Smooth muscle cell (in vitro differentiated cells): ENCODE measurements around the gene UBE2E2. TPM values are rescaled to one million over a fixed set of nuclear protein-coding genes. Genes with fewer than 3 reads are reported as not detected.

Experiments
- DNase-seq: peaks from one replicate; lab custom pipeline; 2025; ENCODE audit not compliant: unreplicated experiment; lab: John Stamatoyannopoulos, UW
- H2AFZ ChIP-seq: fragments of 200-600 bp; sonication (generic); 2 replicates; pipeline ENCODE4 v1.6.0; 2016; ENCODE audit warnings: antibody characterized with exemption, low read depth, mild to moderate bottlenecking
- H3F3A ChIP-seq: fragments of 200-600 bp; sonication (generic); 2 replicates; pipeline ENCODE4 v1.6.0; 2017; ENCODE audit warnings: antibody characterized with exemption, low read depth
- H3K27ac ChIP-seq: fragments of 200-600 bp; sonication (generic); 2 replicates; pipeline ENCODE4 v1.5.1; 2016; ENCODE audit warnings: low read depth, mild to moderate bottlenecking
- H3K27me3 ChIP-seq: fragments of 200-600 bp; sonication (generic); 2 replicates; pipeline ENCODE4 v1.6.1; 2016; ENCODE audit warnings: low read depth, mild to moderate bottlenecking
- H3K36me3 ChIP-seq: fragments of 200-600 bp; sonication (generic); 2 replicates; pipeline ENCODE4 v1.5.1; 2016; ENCODE audit warnings: low read depth
- H3K4me1 ChIP-seq: fragments of 200-600 bp; sonication (generic); 2 replicates; pipeline ENCODE4 v1.5.1; 2016; ENCODE audit warnings: low read depth
- H3K4me2 ChIP-seq: fragments of 200-600 bp; sonication (generic); 2 replicates; pipeline ENCODE4 v1.6.0; 2016; ENCODE audit warnings: mild to moderate bottlenecking
- H3K4me3 ChIP-seq: fragments of 200-600 bp; sonication (generic); 2 replicates; pipeline ENCODE4 v1.5.1; 2016; ENCODE audit warnings: mild to moderate bottlenecking
- H3K79me2 ChIP-seq: fragments of 200-600 bp; sonication (generic); 2 replicates; pipeline ENCODE4 v1.6.0; 2016; ENCODE audit warnings: low read depth, mild to moderate bottlenecking
- H3K9ac ChIP-seq: fragments of 200-600 bp; sonication (generic); 2 replicates; pipeline ENCODE4 v1.6.0; 2016; ENCODE audit warnings: low read depth
- H3K9me3 ChIP-seq: fragments of 200-600 bp; sonication (generic); replicated peaks from 2 replicates; pipeline ENCODE4 v1.5.1; 2016; ENCODE audit warnings: low read depth
- H4K20me1 ChIP-seq: fragments of 200-600 bp; sonication (generic); 2 replicates; pipeline ENCODE4 v1.6.0; 2016; ENCODE audit warnings: low read depth
- WGBS: methylation state at CpG from one replicate; pipeline ENCODE4 v1.1.7; 2016; ENCODE audit warnings: low lambda C conversion rate; 5-methylcytosine and 5-hydroxymethylcytosine counted together
- polyA plus RNA-seq: library from polyadenylated mRNA; unstranded; fragments of >200 nt; fragmentation: Nextera tagmentation; extraction: Ambion mirVana; gene quantifications from 2 replicates; pipeline ENCODE4 v1.2.1, GENCODE V29; 2016
- total RNA-seq: library from RNA; depleted of rRNA; stranded (reverse); fragments of >200 nt; gene quantifications from 2 replicates; pipeline ENCODE4 v1.2.3, GENCODE V29; 2014
- TF ChIP-seq, protein P1 (sequence below): fragments of 200-600 bp; sonication (generic); IDR thresholded peaks from 2 replicates; pipeline ENCODE4 v1.5.1; 2017; ENCODE audit warnings: borderline replicate concordance, mild to moderate bottlenecking, antibody characterized with exemption; ENCODE audit not compliant: insufficient read depth, poor library complexity, severe bottlenecking

The UBE2E2 gene
- total and polyA plus RNA-seq, 2 experiments from 2014 or later = 65.9 to 121 TPM

DNA sequence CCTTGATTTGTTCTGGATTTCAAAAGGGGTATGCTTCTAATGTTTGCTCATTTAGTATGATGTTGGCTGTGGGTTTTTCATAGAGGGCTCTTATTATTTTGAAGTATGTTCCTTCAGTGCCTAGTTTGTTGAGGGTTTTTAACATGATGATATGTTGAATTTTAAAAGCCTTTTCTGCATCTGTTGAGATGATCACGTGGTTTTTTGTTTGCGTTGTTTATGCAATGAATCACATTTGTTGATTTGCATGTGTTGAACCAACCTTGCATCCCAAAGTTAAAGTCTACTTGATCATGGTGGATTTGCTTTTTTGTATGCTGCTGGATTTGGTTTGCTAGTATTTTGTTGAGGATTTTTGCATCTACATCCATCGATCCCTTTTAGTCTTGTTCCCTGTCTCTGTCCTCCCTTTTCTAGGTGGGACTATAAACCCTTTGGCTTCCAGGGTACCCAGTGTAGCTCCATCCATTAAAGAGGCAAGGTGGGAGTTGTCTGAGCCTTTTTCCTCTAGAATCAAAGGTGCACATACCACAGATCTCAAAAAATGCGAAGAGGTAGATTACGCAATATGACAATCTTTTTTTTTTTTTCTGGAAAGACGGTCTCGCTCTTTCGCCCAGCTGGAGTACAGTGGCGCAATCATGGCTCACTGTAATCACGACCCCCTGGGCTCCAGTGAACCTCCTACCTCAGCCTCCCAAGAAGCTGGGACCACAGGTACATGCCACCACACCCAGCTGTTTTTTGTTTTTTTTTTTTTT, 381.0 kb downstream of the UBE2E2 start:
- 97% methylated on average over 10 of the region's 10 CpGs for WGBS
- TF ChIP-seq, protein P1, sequence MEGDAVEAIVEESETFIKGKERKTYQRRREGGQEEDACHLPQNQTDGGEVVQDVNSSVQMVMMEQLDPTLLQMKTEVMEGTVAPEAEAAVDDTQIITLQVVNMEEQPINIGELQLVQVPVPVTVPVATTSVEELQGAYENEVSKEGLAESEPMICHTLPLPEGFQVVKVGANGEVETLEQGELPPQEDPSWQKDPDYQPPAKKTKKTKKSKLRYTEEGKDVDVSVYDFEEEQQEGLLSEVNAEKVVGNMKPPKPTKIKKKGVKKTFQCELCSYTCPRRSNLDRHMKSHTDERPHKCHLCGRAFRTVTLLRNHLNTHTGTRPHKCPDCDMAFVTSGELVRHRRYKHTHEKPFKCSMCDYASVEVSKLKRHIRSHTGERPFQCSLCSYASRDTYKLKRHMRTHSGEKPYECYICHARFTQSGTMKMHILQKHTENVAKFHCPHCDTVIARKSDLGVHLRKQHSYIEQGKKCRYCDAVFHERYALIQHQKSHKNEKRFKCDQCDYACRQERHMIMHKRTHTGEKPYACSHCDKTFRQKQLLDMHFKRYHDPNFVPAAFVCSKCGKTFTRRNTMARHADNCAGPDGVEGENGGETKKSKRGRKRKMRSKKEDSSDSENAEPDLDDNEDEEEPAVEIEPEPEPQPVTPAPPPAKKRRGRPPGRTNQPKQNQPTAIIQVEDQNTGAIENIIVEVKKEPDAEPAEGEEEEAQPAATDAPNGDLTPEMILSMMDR = no peak
- no peaks in the 10 kb centered on the region for H3K79me2 ChIP-seq
- H3K27me3 ChIP-seq = no peaks in the 10 kb centered on the region
- H4K20me1 ChIP-seq = no peaks in the 10 kb centered on the region
- H3K9ac ChIP-seq = no peak overlapping the region
- H3K36me3 ChIP-seq = no peaks in the 10 kb centered on the region
- no peak overlapping the region for H3K4me2 ChIP-seq
- H3K4me1 ChIP-seq = no peaks in the 10 kb centered on the region
- H2AFZ ChIP-seq = no peak overlapping the region
- H3K9me3 ChIP-seq = no peaks in the 10 kb centered on the region
- DNase-seq = no peak
- no peak overlapping the region for H3K4me3 ChIP-seq
- H3K27ac ChIP-seq = no peak overlapping the region
- no peaks in the 10 kb centered on the region for H3F3A ChIP-seq

DNA sequence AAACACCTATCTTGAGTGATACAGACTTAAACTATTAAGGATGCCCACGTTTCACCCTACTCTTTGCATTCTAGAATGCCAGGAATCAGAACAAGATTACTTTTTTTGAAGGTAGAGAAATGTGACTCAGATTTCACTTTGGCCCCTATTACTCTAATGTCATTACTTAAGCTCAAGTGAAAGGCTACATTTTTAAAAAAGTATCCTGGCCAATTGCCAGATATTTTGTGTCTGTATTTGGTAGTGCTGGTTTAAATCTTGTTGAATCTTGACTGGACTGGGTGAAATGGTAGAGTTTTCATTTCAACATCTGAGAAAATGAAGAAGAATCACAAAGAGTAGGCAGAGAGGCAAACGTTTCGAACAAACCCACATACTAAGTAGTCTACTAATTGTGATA, 384.4 kb downstream of the UBE2E2 start:
- TF ChIP-seq, protein P1 = no peak

DNA sequence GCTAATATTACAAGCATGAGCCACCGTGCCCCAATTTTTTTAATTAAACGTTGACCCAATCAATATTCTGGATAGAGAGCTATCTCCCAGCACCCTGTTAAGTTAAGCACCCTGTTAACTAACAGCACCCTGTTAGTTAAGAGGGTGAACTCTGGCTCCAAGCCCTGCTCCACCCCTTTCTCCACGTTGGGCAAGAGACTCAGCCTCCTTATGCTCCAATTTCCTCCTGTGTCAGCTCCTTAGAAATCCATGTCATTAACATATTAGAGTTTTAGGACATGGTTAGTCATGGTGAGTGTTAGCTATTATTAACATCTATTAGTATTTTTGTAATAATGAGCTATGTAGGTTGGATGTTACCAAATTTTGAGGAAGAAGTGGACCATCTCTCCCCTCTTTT, 385.4 kb downstream of the UBE2E2 start:
- Histone ChIP-seq H4K20me1 (no peaks in the 10 kb centered on the region), H3F3A (no peaks in the 10 kb centered on the region), H2AFZ (no peak overlapping the region), H3K9ac (no peak overlapping the region), H3K9me3 (no peaks in the 10 kb centered on the region), H3K4me2 (no peak overlapping the region), H3K36me3 (no peaks in the 10 kb centered on the region), H3K27ac (no peak overlapping the region), H3K27me3 (no peaks in the 10 kb centered on the region), H3K79me2 (no peaks in the 10 kb centered on the region), H3K4me3 (no peak overlapping the region), H3K4me1 (no peaks in the 10 kb centered on the region)
- 84% methylated on average over 3 of the region's 3 CpGs for WGBS
- DNase-seq = no peak
- TF ChIP-seq, protein P1 = no peak

More for the DNA sequence above, 384.4 kb downstream of the UBE2E2 start:
- Histone ChIP-seq H3K9ac (no peak overlapping the region), H4K20me1 (no peaks in the 10 kb centered on the region), H3K27ac (no peak overlapping the region), H3K9me3 (no peaks in the 10 kb centered on the region), H3K4me3 (no peak overlapping the region), H3K79me2 (no peaks in the 10 kb centered on the region), H2AFZ (no peak overlapping the region), H3K4me2 (no peak overlapping the region), H3K4me1 (no peaks in the 10 kb centered on the region), H3K27me3 (no peaks in the 10 kb centered on the region), H3K36me3 (no peaks in the 10 kb centered on the region), H3F3A (no peaks in the 10 kb centered on the region)
- 93% methylated on average over 3 of the region's 3 CpGs for WGBS
- DNase-seq = no peak

DNA sequence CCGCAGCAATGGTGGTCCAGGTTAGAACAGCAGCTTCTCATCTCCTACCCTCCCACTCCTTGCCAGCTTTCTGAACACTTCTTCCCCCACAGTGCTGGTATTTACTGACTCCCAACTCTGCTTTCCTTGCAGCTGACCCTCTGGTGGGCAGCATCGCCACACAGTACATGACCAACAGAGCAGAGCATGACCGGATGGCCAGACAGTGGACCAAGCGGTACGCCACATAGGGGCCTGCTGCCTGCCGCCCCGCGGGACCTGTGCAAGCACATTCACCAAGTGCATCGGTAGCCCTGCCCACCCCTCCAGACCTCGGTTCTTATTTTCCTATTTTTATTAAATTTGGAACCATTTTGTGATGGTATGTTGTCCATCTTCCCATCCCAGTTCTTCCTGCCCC, 386.5 kb downstream of the UBE2E2 start:
- no peaks in the 10 kb centered on the region for H3K4me1 ChIP-seq
- no peaks in the 10 kb centered on the region for H3F3A ChIP-seq
- 97% methylated on average over 10 of the region's 10 CpGs for WGBS
- no peaks in the 10 kb centered on the region for H3K79me2 ChIP-seq
- no peaks in the 10 kb centered on the region for H3K27me3 ChIP-seq
- H2AFZ ChIP-seq = no peak overlapping the region
- no peak overlapping the region for H3K4me2 ChIP-seq
- no peaks in the 10 kb centered on the region for H3K36me3 ChIP-seq
- H3K4me3 ChIP-seq = no peak overlapping the region
- no peak overlapping the region for H3K9ac ChIP-seq
- no peak for DNase-seq
- no peaks in the 10 kb centered on the region for H4K20me1 ChIP-seq
- H3K9me3 ChIP-seq = no peaks in the 10 kb centered on the region
- no peak overlapping the region for H3K27ac ChIP-seq
- TF ChIP-seq, protein P1 = no peak
